Superior temporal gyrus (tissue), 1 donor: ENCODE results near the gene RSPH1.

Experiments used
- DNase-seq: peaks from one replicate; pipeline ENCODE4 v3.0.0-alpha.2; 2016; ENCODE audit errors: extremely low spot score

The RSPH1 gene

DNA sequence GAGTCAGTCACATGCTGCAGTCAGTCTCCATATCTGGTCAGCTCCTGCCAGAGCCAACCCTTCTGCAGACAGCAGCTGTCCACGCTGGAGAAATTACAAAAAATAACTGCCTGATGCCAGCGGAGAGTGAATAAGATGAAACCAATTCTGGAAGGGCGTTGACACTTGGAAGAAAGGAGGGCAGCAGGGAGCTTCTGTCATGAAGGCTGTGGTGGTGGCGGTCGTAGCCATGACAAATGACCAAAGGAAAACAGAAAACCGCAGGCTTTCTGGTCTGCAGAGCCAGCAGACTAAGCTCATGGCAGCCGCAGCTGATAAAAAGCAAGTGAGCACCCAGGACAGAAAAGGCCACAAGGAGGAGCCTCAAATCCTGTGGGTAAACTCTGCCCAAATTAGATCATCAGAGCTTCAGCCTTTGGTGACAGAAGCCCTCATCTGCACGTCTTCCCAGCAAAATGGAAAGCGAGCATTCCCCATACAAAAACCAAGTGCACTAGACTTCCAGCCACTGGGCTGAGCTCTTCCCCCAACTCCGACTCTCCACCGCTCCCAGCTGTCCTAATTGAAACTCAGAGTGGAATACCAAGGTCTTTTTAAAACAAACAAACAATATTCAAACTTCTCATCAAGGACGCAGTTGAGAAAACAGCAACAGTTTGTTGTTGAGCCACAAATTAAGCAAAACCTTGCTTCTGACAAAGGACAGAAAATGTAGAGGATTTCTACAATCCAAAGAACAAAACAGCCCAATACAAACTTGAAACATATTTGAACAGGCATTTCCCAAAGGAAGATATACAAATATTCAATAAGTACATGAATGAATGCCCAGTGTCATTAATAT is 28.7 kb downstream of the RSPH1 start:
- DNase-seq, result no peak

DNA sequence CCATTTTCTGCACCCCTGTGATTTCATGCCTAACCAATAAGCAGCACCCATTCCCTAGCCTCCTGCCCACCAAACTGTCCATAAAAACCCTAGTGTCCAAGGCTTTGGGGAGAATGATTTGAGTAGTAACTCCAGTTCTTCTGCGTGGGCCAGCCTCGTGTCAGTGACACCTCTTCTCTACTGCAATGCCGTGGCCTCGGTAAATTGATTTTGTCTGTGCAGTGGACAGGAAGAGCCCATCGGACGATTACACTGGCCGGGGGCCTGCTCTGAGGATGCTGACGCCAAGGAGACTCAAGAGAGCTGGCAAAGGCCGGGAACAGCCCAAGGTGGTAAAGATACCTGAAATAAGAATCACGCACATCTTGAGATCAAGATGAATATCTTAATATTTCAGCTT is 29.3 kb downstream of the RSPH1 start:
- DNase-seq, result no peak

DNA sequence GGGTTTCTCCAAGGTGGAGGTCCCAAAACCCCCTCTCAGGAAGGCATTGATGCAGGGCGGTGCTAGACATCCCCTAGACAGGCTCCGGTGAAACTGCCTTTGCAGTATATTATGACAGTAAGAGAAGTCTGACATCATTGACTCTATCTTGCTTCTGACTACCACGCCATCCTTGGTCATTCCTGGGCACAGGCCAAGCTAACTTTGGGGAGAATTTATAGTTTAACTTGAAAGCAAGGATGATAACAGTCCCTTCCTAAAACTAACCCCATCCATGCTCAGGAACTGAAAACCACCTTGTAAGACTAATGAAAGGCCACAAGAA is 30.3 kb downstream of the RSPH1 start:
- no peak for DNase-seq

DNA sequence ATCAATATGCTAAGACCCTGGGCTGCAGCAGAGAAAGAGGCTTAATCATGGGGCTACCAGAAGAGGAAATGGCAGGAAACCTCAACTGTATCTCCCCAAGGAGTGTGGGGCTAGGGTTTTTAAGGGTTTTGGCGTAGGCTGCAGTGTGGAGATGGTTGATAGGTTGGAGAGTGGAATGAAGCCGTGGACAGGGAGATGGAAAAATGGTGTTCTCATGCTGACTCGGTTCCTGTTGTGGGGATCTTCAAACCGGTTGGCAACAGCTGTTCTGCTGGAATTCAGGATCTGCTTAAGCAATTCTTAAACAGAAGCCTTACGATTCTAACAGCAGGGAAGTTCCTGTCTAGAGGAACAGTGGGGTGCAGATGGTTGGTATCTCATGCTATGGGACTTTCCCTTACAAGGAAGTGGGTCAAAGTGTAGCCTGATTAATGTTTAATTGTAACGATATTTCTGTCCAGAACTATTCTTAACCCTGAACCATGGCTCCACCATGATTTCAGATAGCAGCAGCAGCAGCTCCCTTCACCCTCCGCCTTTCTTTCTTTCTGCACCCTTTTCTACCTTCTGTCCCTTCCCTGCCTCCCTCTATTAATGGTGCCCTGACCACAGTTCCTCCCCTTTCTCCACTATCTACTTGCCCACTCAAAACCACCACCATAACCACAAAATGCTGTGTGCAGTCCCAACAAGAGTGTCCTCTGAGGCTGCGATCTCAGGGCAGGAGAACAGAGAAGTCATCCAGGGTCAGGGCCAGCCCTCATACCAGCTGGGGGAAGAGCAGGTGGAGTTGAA is 30.8 kb downstream of the RSPH1 start:
- no peak for DNase-seq

DNA sequence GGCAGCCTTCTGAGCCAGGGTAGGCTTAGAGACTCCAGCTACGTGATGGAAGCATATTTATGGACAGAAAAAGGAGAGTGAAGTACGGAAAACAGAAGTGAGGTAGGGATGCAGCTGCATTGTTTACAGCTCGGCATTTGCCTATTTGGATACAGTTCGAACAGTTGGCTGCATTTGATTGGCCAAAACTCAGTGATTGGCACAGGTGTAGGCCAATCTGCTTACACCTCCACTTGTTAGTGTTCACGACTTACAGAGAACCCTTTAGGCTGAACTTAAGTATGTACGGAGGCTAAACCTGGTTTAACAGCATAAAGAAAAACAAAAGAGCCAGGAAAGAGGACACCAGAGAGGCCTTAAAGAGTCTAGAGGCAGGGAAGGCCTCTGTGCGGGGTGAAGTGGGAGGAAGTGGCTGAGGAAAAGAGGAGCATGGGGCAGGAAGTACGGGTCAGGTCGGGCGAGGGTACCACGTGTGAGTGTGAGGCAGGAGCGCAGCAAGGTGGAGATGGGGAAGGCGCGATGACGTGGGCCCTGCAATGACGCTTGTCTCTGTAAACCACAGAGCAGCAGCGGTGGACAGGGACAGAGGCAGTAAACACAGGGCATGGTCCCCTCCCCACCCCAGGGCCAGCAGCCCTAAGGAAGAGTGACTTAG is 32.0 kb downstream of the RSPH1 start:
- DNase-seq, result peak; percentile 80

DNA sequence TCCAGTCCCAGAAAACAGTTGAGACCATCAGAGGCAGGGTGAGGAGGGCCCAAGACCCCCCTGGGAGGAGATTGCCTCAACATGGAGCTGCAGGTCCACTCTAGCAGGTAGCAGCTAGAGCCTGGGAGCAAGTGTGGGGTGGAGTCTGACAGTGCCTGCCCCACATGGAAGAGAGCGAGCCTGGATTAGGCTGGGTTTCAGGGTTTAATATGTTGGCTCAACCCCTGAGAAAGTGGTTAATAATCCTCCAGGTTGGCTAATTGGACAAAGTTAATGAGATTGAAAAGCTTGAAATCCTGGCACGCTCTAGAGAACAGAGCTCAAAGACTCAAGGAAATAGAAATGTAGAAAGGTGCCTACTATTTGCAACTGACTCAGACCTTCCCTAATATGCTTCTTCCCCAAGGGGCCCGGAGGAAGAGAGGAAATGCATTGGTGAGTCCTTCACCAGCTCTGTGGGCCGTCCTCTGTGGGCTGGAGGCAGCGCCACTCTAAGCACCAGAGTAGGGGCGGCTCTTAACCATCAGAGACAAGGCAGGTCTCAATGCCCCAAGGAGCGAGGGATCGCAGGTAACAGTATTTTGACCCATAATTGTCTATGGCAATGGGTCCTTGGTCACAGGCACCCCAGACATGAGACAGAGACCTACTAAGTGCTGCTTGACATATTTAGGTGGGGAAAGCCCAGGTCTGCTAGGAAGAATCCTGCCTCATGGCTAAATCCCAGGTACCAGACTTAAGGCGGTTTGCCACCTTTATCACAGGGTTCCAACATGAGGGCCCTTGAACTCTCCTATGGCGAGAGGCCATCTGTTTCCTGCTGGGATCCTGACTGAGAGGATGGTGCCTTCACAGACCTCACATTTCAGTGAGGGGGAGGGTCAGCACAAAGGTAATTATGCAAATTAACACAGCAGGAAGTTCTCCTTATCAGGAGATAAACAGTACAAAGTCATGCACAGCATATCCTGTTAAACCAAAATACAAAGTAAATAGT is 33.8 kb downstream of the RSPH1 start:
- no peak for DNase-seq

DNA sequence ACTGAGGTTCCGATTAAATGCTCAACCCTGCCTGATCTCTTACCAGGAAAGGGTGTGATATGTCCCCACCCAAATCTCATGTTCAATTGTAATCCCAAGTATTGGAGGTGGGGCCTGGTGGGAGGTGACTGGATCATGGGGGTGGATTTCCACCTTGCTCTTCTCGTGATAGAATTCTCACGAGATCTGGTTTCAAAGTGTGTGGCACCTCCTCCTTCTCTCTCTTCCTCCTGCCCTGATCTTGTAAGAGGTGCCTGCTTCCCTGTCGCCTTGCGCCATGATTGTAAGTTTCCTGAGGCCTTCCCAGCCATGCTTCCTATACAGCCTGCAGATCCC is 34.9 kb downstream of the RSPH1 start:
- no peak for DNase-seq

DNA sequence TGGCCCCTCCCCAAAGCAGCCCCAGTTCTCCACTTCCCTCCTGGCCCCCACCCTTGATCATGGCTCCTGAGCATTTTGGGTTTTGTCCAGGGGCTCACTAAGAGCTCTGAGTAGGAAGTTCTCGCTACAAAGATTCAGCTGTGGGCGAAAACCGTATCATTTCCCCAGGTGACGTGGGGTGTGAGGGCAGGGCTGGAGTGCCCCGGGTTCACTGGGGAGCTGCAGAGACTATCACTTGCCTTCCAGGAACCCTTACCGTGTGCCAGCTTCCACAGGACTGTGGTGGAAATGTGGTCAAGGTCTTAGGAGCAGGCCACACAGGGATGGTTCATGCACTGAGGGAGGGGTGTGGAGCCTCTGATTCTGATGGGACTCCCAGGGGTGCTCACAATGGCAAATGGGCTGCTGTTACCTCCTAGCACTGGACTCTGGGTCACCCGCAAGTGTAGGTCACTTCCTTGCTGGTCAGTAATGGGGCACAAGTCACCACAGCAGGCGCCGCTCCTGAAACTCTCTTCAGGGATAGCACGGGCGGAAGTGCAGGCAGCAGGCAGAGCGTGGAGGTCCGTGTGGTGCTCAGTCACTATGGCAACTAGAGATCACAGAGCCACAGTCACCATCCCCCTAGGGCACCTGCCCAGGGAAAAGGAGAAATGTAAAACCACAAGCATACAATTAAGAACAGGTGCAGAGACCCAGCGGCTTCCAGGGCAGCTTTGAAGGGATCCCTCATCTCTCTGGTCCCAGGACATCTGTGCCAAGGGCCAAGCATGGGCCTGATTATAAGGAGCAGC is 35.4 kb downstream of the RSPH1 start:
- no peak for DNase-seq

DNA sequence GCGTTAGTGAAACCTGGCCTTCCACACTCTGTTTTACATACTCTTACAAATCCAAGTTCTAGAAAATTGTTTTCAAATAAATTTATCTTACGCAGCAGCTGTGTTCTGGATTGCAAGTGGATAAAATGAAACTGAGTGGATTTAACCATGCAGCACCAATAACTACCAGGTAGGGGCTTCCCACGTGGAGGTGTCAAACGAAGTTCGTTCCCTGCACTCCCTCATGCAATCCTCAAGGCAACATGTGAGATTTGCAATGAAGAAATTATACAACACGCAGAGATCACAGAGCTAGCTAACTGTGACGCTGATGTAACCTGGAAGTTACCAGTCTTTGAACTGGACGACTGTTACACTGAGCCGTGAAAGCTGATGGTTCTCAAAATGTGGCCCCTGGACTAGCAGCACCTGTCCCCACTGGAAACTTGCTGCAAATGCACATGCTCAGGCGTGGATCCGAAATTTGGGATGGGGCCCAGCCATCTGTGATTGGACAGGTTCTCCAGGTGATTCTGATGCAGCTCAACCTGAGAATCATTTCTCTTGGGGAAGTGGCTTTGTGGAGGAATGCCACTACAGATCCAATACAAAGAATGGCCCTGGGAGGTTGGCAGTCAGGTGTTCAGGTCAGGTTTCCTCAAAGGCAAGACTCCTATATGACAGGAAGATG is 36.3 kb downstream of the RSPH1 start:
- no peak for DNase-seq

DNA sequence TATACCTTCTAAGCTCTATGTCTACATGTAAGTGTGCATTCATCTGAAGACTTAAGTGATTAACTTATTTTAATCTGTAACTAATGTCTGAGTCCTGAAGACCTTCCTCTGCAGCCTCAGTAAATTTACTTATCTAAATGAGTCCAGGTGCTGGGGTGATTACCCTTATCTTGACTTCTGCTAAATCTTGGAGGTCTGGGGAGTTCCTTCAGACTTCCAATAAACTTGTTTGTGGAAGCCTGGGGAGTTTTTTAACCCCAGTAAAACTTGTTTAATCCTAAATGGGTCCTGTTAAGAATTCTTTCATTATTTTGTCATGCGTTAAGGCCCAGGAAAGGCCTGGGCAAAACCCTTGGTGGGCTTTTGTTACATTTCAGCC is 37.0 kb downstream of the RSPH1 start:
- no peak for DNase-seq

DNA sequence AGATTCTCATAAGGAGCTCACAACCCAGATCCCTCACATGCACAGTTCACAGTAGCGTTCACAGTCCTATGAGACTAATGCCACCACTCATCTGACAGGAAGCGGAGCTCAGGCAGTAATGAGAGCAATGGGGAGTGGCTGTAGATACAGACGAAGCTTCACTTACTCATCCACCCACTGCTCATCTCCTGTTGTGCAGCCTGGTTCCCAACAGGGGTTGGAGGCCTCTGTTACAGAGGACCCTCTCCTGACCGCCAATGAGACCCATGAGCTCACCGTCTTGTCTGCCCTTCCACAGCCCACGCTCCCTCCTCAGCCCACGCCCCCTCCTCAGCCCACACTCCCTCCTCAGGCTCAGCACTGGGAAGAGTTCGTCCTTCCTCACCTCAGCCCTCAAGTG is 39.6 kb downstream of the RSPH1 start:
- DNase-seq, result no peak

DNA sequence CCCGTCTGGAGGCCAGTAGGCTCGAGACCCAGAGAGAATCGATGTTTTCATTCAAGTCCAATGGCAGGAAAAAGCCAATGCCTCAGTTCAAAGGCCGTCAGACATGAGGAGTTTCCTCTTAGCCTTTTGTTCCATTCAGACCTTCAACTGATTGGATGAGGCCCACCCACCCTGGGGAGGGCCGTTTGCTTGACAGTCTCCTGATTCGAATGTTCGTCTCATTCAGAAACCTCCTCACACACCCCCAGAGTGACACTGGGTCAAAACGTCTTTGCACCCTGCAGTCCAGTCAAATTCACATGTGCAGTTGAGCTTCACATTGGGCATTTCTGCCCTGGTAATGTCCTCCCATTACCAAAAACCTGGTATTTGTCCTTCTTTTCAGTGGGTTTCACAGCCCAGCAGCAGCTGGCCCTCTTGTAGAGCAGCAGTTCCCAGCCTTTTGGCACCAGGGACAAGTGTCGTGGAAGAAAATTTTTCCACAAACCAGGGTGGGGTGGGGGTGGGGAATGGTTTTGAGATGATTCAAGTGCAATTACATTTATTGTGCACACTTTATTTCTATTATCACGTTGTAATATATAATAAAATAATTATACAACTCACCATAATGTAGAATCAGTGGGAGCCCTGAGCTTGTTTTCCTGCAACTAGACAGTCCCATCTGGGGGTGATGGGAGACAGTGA is 40.1 kb downstream of the RSPH1 start:
- DNase-seq, result no peak

DNA sequence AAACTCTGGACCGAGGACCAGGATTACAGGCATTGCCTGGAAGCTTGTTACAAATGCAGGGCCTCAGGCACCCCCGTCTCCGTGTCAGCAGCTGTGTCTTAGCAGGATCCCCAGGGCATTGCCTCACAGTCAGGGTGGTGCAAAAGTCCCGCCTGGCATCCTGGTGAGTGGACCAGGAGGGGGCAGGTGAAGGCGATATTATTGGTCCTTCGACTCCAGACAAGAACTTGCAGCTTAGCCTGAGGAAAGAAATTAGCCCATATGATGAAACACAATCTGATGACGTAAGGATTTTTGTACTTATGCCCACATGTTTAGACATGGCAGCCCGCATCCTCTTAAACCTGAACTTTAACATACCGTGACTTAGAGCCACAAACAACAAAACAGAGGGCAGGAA is 40.8 kb downstream of the RSPH1 start:
- DNase-seq, result no peak

DNA sequence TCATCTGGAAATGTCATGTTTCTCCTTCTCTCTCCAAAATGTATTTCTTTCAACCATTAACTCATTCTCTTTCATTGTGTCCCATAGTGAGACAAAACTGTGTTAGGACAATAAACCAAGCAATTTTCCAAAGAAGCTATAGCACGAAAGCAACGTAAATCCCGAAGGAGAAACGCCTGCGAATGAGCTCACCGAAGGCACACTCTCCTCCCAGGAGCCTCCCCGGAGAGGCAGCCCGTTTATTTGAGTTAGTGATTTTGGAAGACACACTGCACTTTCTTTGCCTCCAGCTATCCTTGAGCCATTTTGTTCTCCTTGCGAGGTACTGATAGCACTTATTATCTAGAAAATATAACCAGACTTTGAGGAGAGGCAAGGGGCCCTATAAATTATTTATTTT is 41.2 kb downstream of the RSPH1 start:
- no peak for DNase-seq

DNA sequence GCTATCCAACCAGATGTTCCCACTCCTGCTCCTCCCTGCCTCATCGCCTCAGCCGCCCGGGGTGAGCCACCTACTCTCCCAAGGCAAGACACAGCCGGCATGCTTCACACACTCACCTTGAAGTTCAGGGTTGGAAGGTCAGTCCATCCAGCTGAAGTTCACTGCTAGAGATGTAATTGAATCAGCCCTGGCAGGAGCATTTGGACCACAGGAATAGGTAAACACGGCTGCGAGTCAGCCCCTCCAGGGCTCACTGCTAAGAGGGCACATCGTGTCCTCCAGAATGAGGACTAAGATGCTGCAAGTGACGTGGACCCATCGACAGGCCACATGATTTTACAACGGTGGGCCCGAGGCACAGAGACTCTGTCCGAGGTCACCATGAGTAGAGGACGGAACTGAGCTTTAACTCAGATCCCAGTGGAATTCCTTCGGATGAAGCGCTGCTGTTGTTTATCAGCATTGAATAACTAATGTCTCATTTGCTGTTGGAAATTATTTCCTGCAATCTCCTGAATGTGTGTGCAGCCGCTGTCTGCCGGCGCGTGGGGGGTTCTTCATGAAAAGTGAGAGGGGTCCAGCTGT is 41.9 kb downstream of the RSPH1 start:
- DNase-seq, result no peak

DNA sequence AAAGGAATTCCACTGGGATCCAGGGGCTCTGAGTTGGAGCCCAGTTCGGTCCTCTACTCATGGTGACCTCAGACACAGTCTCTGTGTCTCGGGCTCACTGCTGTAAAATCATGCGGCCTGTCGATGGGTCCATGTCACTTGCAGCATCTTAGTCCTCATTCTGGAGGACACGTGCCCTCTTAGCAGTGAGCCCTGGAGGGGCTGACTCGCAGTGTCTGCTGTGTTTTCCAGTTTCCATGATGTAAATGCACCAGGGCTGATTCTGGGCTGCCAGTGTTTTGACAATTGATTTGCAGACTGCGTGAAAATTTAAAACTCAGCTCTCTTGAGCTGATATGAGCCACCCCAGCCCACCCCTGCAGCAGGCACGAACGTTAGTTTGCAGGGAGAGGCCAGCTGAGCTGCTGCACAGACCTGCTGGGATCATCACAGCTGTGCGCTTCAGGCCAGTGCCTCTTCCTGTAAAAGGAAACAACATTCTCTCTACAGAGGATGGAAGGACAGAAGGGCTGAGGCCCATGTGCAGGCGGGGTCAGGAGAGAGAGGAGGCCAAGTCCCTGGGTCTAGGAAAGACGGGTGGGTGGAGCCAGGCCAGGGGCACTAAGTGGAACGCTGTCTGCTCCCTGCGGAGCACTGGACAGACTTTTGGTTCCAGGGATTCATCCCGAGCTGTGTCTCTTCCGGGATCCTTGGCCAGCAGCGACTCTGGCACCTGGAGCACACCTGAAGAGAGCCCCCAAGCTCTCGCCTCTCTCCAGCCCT is 42.6 kb downstream of the RSPH1 start:
- DNase-seq, result no peak

DNA sequence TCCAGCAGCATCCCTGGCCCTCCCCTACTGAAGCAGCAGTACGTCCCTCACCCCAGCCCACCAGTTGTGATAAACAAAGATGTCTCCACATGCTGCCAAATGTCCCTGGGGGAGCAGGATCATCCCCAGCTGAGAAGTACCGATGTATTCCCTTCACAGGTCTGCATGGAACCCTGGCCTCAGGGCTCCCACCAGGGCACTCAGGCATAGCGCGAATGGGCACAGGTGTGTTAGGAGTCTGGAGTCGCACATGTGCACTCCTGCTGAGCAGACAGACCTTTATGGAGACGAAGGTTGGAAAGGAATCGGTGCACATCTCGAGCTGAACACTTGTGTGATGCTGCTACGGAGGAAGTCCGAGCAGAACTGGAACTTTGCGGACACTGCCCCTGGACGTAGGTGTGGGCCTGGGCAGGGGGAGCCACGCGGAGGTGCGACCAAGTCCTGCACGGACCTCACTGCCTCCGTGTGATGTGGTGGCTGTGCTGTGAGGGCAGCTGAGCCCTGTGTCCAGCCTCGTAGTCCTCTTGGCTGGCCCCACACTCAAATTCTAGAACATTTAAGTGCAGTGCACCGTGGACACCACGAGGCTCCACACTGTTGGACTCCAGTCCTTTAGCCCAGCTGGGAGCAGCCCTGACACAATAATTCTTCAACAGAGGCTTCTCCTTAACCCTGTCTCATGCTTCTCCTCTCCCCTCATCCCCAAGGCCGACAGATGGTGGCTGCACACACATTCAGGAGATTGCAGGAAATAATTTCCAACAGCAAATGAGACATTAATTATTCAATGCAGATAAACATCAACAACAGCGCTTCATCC is 43.4 kb downstream of the RSPH1 start:
- no peak for DNase-seq

DNA sequence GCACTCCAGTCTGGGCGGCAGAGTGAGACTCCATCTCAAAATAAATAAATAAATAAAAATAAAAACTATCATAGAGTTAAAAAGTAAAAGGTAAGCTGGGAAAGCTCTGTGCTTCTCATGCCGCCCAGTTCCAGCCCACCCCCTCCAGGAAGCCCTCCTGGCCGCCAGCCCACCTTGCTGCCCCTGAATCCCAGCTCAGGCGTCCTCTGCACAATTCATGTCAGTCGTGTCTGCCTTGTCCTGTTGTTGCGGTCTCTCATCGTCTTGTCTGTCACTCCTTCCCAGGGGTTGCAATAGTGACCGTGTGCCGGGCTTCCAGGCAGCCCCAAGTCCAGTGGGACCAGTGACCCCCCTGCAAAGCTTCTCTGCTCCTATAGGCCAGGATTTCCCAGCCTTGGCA is 44.1 kb downstream of the RSPH1 start:
- no peak for DNase-seq
